ENCODE results near the gene TRAPPC5. TPM values are rescaled to one million over a fixed set of nuclear protein-coding genes. Genes with fewer than 3 reads are reported as not detected.

TRAPPC5 gene
- total RNA-seq, 2 donors from 2014 or later: 55.5 to 69.8 TPM

DNA sequence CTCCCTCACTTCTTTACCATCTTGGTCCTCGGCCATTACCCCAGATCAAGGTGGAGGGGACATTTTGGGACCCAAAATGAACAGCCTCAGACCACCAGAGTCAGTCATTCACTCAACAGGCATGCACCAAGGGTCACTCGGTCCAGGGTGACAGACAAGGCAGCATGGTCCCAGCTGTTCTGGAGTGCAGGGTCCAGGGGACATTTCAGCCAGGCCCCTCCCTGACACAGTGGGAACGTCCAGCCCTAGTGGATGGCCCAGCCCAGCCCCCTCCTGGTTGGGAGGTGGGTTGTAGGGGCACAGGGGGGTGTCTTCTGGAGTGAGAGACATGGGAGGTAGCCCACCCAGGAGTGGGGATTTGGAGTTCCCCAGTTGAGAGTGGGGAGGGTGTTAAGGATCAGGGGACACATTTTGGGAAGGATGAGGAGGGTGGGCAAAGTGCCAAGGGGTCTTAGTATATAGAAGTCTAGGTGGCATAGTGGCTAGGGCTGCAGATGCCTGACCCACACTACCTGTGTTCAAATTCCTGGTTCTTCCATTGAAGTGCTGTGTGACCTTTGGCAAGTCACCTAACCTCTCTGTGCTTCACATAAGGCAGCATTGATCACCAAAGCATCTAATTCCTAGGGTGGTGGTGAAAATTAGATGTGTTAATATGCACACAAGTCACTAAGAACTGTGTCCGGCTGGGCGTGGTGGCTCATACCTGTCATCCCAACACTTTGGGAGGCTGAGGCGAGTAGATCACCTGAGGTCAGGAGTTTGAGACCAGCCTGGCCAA is 23.8 kb downstream of the TRAPPC5 start:
- Mint-ChIP-seq H3K27ac (peak overlapping the region; percentile 95), H3K4me1 (peaks cover 38% of the 10 kb centered on the region), H3K36me3 (ENCODE audit: low read depth) (peaks cover 2% of the 10 kb centered on the region), H3K4me3 (no peak overlapping the region), H3K27me3 (peaks cover 2% of the 10 kb centered on the region)
- DNase-seq (no peak), ATAC-seq (no peak)
- H3K9me3 ChIP-seq (ENCODE audit: control insufficient read depth, low read length, poor library complexity, severe bottlenecking): no peaks in the 10 kb centered on the region

DNA sequence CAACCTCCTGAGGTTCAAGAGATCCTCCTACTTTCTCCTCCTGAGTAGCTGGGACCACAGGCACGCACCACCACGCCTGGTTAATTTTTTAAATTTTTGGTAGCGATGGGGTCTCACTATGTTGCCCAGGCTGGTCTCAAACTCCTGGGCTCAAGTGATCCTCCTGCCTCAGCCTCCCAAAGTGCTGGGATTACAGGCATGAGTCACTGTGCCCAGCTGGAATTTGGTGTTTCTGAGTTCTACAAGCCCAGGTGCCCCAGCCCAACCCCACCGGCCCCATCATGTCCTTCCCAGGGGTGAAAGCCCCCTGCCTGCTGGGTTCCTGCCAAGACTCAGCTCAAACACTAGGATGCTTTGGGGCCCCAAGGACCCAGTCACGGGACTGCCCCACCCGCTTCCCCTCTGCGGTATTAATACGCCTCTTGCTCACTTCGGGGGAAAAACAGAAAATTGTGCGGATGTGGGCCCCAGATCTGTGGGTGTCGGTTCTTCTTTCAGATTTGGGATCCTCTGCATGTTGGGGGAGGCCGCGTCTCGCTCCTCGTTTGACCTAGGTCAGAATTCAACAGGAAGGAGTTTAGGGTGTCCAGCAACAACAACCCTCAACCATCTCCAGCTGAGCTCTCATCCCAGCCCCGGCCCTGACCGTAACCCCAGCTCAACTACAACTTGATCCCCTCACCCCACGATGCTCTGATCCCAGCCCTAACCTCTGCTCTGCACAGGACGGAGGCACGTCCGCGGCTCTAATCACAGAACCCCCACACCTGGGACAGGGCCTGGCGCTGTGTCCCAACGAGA is 25.0 kb downstream of the TRAPPC5 start:
- Mint-ChIP-seq H3K4me1 (peaks cover 39% of the 10 kb centered on the region), H3K4me3 (peak overlapping the region; percentile 85), H3K27me3 (no peaks in the 10 kb centered on the region), H3K27ac (peak overlapping the region; percentile 95), H3K36me3 (ENCODE audit: low read depth) (peaks cover 2% of the 10 kb centered on the region)
- H3K9me3 ChIP-seq (ENCODE audit: control insufficient read depth, low read length, poor library complexity, severe bottlenecking): no peaks in the 10 kb centered on the region
- DNase-seq (peak; percentile 46 to 64 (median 63)), ATAC-seq (peak; percentile 97)

DNA sequence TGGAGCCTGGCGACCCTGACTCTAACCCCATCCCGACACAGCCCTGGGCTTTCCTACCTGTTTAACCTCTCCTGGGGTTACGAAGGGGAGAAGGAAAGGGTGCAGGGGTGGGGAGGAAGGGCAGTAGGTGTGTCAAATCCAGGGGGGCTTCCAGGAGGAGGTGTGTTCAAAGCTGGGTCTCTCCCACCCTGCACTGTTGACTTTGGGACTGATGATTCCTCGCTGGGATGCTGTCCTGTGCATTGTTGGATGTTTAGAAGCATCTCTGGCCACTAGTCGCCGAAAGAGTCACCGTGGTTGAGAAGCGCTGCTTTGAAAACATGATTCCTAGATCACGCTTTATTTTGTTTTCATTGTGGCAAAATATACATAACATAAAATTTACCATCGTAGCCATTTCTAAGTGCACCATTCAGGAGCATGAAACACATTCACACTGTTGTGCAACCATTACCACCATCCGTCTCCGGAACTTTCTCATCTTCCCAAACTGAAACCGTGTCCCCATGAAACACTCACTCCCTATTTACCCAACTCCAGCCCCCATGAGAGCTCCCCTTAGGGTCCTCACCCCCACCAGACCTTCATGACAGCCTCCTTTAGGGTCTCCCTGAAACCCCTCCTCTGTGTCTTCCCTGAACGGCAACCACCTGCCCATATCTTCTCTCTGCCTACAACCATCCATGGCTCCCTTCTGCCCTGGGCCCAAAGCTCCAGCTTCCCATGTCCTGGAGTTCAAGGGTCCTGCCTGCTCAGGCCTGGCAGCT is 25.7 kb downstream of the TRAPPC5 start:
- ATAC-seq (no peak), DNase-seq (no peak)
- H3K9me3 ChIP-seq (ENCODE audit: control insufficient read depth, low read length, poor library complexity, severe bottlenecking): no peaks in the 10 kb centered on the region
- peaks cover 2% of the 10 kb centered on the region for H3K36me3 Mint-ChIP-seq (ENCODE audit: low read depth)
- H3K4me3 Mint-ChIP-seq: peak overlapping the region; percentile 85
- H3K27ac Mint-ChIP-seq: peak overlapping the region; percentile 95
- H3K27me3 Mint-ChIP-seq: no peaks in the 10 kb centered on the region
- H3K4me1 Mint-ChIP-seq: peaks cover 41% of the 10 kb centered on the region

DNA sequence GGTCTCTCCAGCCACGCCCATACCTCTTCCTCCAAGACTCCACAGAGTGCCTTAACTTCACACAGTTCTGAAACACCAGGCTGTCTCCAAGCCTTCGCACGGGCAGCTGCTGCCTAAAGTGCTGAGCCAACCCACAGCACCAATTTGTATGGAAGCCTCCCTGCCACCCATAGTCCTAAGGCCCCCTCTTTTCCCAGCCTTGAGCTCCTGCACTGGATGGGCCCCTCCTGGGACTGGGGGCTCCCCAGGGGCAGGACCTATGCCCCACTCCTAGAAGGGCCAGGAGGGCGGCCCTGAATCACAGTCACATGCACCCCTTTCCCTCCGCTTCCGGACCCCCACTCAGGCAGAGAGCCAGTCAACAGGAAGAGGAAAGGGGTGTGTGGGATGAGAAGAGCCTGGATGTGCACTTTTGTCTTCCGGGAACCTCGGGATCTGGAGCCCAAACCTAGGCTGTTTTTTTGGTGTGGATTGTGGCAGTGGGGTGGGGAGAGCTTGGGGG is 26.4 kb downstream of the TRAPPC5 start:
- peaks cover 2% of the 10 kb centered on the region for H3K36me3 Mint-ChIP-seq (ENCODE audit: low read depth)
- H3K9me3 ChIP-seq (ENCODE audit: control insufficient read depth, low read length, poor library complexity, severe bottlenecking): no peaks in the 10 kb centered on the region
- ATAC-seq: no peak
- H3K27ac Mint-ChIP-seq: peak overlapping the region; percentile 95
- peaks cover 41% of the 10 kb centered on the region for H3K4me1 Mint-ChIP-seq
- no peak for DNase-seq
- H3K4me3 Mint-ChIP-seq: peak overlapping the region; percentile 56
- H3K27me3 Mint-ChIP-seq: no peaks in the 10 kb centered on the region

DNA sequence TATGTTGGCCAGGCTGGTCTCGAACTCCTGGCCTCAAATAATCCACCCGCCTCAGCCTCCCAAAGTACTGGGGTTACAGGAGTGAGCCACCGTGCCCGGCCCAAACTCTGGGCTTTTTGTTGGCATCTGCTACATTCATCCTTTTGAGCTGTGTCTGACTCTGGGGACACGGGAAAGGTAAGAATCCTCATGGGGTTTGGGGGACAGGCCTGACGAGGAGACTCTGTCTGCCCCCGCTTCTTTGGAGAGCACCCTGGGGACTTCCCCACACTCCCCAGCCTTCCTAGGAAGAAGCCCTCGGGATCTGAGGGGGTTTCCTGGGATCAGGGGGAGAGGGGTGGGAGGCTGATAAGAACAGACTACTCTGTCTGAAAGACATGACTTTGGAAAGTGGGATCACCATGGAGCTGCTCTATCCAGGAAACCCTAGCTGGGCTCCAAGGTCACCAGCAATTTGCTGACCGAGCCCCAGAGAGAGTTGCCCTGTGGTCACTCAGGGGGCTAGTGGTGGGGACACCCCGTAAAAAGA is 29.4 kb downstream of the TRAPPC5 start:
- Mint-ChIP-seq H3K4me3 (no peak overlapping the region), H3K27me3 (no peaks in the 10 kb centered on the region), H3K36me3 (ENCODE audit: low read depth) (no peaks in the 10 kb centered on the region), H3K4me1 (peaks cover 29% of the 10 kb centered on the region), H3K27ac (peak overlapping the region; percentile 41)
- DNase-seq (no peak), ATAC-seq (no peak)
- no peaks in the 10 kb centered on the region for H3K9me3 ChIP-seq (ENCODE audit: control insufficient read depth, low read length, poor library complexity, severe bottlenecking)

DNA sequence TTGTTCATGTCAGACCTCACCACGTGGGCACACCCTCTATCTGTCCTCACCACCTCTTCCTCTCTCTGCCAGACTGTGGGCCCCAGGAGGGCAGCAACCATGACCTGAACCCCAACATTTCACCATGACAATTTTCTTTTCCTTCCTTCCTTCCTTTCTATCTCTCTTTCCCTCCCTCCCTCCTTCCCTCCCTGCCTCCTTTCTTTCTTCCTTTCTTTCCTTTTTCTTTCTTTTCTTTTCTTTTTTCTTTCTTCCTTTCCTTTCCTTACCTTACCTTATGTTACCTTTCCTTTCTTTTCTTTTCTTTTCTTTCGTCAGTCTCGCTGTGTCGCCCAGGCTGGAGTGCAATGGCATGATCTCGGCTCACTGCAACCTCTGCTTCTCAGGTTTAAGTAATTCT is 30.0 kb downstream of the TRAPPC5 start:
- no peaks in the 10 kb centered on the region for H3K27me3 Mint-ChIP-seq
- H3K27ac Mint-ChIP-seq: peak overlapping the region; percentile 41
- ATAC-seq (no peak), DNase-seq (no peak)
- no peak overlapping the region for H3K4me3 Mint-ChIP-seq
- no peaks in the 10 kb centered on the region for H3K9me3 ChIP-seq (ENCODE audit: control insufficient read depth, low read length, poor library complexity, severe bottlenecking)
- no peaks in the 10 kb centered on the region for H3K36me3 Mint-ChIP-seq (ENCODE audit: low read depth)
- peaks cover 26% of the 10 kb centered on the region for H3K4me1 Mint-ChIP-seq

DNA sequence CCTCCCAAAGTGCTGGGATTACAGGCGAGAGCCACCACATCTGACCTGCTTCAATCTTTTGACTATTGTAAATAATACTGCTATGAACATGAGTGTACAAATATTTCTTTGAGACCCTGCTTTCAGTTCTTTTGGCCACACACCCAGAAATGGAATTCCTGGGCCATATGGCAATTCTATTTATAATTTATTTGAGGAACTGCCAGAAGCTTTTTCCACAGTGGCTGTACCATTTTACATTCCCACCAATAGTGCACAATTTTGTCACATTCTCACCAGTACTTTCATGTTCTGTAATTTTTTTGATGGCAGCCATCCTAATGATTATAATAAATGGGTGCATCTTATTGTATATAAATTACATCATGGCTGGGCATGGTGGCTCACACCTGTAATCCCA is 35.0 kb downstream of the TRAPPC5 start:
- Mint-ChIP-seq H3K27me3 (no peaks in the 10 kb centered on the region), H3K4me1 (peaks cover 1% of the 10 kb centered on the region), H3K4me3 (no peak overlapping the region), H3K27ac (peak overlapping the region; percentile 19), H3K36me3 (ENCODE audit: low read depth) (no peaks in the 10 kb centered on the region)
- DNase-seq (no peak), ATAC-seq (no peak)
- H3K9me3 ChIP-seq (ENCODE audit: control insufficient read depth, low read length, poor library complexity, severe bottlenecking): no peaks in the 10 kb centered on the region

DNA sequence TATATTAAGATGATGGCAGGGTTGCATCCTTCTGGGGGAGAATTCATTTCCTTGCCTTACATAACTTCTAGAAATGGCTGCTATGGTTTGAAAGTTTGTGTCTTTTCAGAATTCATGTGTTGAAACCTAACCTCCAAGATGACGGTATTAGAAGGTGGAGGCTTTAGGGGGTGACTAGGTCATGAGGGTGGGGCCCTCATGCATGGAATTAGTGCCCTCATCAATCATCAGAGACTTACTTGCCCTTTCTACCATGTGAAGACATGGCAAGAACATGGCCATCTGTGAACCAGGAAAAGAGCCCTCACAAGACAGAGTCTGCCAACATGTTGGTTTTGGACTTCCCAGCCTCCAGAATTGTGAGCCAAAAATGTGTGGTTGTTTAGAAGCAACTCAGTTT is 36.1 kb downstream of the TRAPPC5 start:
- H3K9me3 ChIP-seq (ENCODE audit: control insufficient read depth, low read length, poor library complexity, severe bottlenecking): no peaks in the 10 kb centered on the region
- no peak overlapping the region for H3K27ac Mint-ChIP-seq
- no peak overlapping the region for H3K4me3 Mint-ChIP-seq
- H3K36me3 Mint-ChIP-seq (ENCODE audit: low read depth): no peaks in the 10 kb centered on the region
- H3K27me3 Mint-ChIP-seq: no peaks in the 10 kb centered on the region
- DNase-seq (no peak), ATAC-seq (no peak)
- no peaks in the 10 kb centered on the region for H3K4me1 Mint-ChIP-seq

DNA sequence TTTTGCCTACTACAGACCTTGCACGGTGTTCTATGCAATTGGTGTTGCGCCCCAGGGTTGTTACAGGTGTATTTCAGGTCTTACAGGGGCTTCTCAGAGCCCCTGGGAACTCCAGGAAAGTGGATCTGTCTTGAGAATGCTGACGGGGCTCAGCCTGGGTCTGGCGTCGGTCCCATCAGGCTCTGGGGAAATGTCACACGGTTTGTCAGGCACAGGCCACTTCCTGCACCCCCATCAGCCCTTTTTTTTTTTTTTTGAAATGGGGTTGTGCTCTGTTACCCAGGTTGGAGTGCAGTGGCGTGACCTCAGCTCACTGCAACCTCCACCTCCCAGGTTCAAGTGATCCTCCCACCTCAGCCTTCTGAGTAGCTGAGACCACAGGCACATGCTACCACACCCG is 38.0 kb downstream of the TRAPPC5 start:
- H3K9me3 ChIP-seq (ENCODE audit: control insufficient read depth, low read length, poor library complexity, severe bottlenecking): no peaks in the 10 kb centered on the region
- peaks cover 2% of the 10 kb centered on the region for H3K4me1 Mint-ChIP-seq
- H3K27me3 Mint-ChIP-seq: peaks cover 7% of the 10 kb centered on the region
- no peaks in the 10 kb centered on the region for H3K36me3 Mint-ChIP-seq (ENCODE audit: low read depth)
- peak overlapping the region; percentile 33 for H3K4me3 Mint-ChIP-seq
- no peak for DNase-seq
- H3K27ac Mint-ChIP-seq: peak overlapping the region; percentile 21
- ATAC-seq: peak; percentile 61

DNA sequence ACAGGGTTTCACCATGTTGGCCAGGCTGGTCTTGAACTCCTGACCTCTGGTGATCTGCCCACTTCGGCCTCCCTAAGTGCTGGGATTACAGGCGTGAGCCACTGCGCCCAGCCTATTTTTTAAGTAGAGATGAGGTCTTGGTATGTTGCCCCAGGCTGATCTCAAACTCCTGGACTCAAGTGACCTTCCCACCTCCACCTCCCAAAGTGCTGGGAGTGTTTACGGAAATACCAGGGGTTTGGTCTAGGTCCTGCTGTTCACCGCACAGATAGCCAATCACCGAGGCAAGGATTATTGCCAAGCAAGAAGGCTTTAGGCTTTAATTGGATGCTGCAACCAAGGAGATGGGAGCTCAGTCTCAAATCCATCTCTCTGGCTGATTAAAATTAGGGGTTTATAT is 39.7 kb downstream of the TRAPPC5 start:
- no peak for ATAC-seq
- peaks cover 7% of the 10 kb centered on the region for H3K27me3 Mint-ChIP-seq
- H3K27ac Mint-ChIP-seq: no peak overlapping the region
- H3K9me3 ChIP-seq (ENCODE audit: control insufficient read depth, low read length, poor library complexity, severe bottlenecking): no peaks in the 10 kb centered on the region
- no peak for DNase-seq
- no peaks in the 10 kb centered on the region for H3K36me3 Mint-ChIP-seq (ENCODE audit: low read depth)
- no peak overlapping the region for H3K4me3 Mint-ChIP-seq
- H3K4me1 Mint-ChIP-seq: peaks cover 2% of the 10 kb centered on the region

DNA sequence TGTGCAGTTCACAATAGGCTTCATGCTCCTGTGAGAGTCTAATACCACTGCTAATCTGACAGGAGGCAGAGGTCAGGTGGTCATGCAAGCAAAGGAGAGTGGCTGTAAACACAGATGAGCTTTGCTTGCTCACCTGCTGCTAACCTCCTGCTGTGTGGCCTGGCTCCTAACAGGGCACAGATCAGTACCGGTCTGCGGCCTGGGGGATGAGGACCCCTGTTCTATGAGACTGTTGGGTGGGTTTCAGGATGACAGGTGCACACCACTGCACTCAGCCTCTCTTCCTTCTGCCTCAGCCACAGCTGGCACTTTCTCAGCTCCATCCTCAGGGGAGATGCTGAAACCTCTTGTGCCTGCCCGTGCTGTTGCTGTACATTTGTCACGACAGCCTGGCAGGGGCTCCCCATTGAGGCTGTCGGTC is 41.6 kb downstream of the TRAPPC5 start:
- Mint-ChIP-seq H3K4me1 (peaks cover 2% of the 10 kb centered on the region), H3K27ac (no peak overlapping the region), H3K4me3 (no peak overlapping the region), H3K27me3 (peaks cover 8% of the 10 kb centered on the region), H3K36me3 (ENCODE audit: low read depth) (no peaks in the 10 kb centered on the region)
- DNase-seq: no peak
- H3K9me3 ChIP-seq (ENCODE audit: control insufficient read depth, low read length, poor library complexity, severe bottlenecking): no peaks in the 10 kb centered on the region
- no peak for ATAC-seq

DNA sequence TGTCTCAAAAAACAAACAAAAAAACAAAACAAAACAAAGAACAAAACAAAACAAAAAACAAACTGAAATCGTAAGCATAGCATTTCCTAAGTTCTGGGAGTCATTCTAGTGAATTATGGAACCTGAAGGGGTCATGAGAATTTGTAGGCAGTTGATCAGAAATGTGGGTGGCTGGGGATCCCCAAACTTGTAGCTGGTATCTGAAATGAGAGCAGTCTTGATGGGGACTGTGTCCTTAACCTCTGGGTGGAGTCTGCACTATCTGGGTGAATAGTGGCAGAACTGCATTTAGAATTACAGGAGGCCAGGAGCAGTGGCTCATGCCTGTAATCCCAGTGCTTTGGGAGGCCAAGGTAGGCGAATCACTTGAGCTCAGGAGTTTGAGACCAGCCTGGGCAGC is 45.2 kb downstream of the TRAPPC5 start:
- ATAC-seq: no peak
- H3K9me3 ChIP-seq (ENCODE audit: control insufficient read depth, low read length, poor library complexity, severe bottlenecking): no peaks in the 10 kb centered on the region
- peaks cover 9% of the 10 kb centered on the region for H3K36me3 Mint-ChIP-seq (ENCODE audit: low read depth)
- no peak for DNase-seq
- H3K4me3 Mint-ChIP-seq: no peak overlapping the region
- H3K27me3 Mint-ChIP-seq: peaks cover 38% of the 10 kb centered on the region
- peaks cover 8% of the 10 kb centered on the region for H3K4me1 Mint-ChIP-seq
- H3K27ac Mint-ChIP-seq: no peak overlapping the region

DNA sequence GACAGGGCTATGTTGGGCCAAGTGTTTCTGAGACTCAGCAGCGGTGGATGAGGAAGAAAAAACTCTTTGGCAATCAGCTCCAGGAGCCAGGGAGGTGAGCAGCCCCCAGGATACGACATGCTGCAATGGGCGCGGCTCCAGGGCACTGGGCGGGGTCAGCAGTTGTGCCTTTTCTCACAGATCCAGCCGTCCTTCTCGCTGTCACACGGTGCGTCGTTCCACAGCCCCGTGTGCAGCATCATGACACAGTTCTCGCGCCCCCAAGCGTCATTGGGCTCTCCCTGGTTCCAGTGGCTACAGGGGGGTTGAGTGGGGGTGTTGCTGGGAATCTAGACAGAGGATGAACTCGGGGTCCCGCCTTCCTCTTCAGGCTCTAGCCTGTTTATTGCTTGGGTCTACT is 48.6 kb downstream of the TRAPPC5 start:
- H3K27ac Mint-ChIP-seq: peak overlapping the region; percentile 32
- DNase-seq (no peak), ATAC-seq (peak; percentile 52)
- peak overlapping the region; percentile 39 for H3K4me3 Mint-ChIP-seq
- H3K36me3 Mint-ChIP-seq (ENCODE audit: low read depth): peaks cover 9% of the 10 kb centered on the region
- H3K27me3 Mint-ChIP-seq: peaks cover 40% of the 10 kb centered on the region
- H3K4me1 Mint-ChIP-seq: peaks cover 7% of the 10 kb centered on the region
- H3K9me3 ChIP-seq (ENCODE audit: control insufficient read depth, low read length, poor library complexity, severe bottlenecking): no peaks in the 10 kb centered on the region

All from T-helper 17 cell (primary cell).